Endothelial cell of umbilical vein (primary cell): ENCODE measurements around the gene CLCC1.

Experiments used
- CTCF ChIP-seq, 2 donors: IDR thresholded peaks; 1 replicate in 1 of 2; 2 replicates in 1 of 2; pipeline ENCODE4 v1.5.1; 2011; ENCODE audit warnings: low read length in 2 of 2, mild to moderate bottlenecking in 2 of 2, moderate library complexity in 2 of 2, control low read depth in 1 of 2, inconsistent platforms in 1 of 2, low read depth in 1 of 2; ENCODE audit not compliant: insufficient read depth in 1 of 2; ENCODE audit errors: extremely low read depth in 1 of 2
- EZH2 ChIP-seq: IDR thresholded peaks from 2 replicates; pipeline ENCODE4 v1.6.1; 2012; ENCODE audit warnings: borderline replicate concordance, low read depth, mild to moderate bottlenecking, moderate library complexity, low read length, inconsistent platforms; ENCODE audit not compliant: severe bottlenecking
- FOS ChIP-seq: IDR thresholded peaks from 2 replicates; pipeline ENCODE4 v1.6.1; 2011; ENCODE audit warnings: mild to moderate bottlenecking, low read length, moderate library complexity, borderline replicate concordance; ENCODE audit not compliant: insufficient read depth
- MAX ChIP-seq: IDR thresholded peaks from 2 replicates; pipeline ENCODE4 v1.6.1; 2011; ENCODE audit not compliant: insufficient read depth, insufficient read length
- POLR2A ChIP-seq: IDR thresholded peaks from 2 replicates; pipeline ENCODE4 v1.6.1; 2012; ENCODE audit warnings: low read depth, mild to moderate bottlenecking, control low read depth, low read length
- POLR2AphosphoS5 ChIP-seq: IDR thresholded peaks from 2 replicates; pipeline ENCODE4 v1.6.1; 2012; ENCODE audit warnings: low read depth, mild to moderate bottlenecking, control low read depth, low read length, moderate library complexity; ENCODE audit not compliant: insufficient read depth

DNA sequence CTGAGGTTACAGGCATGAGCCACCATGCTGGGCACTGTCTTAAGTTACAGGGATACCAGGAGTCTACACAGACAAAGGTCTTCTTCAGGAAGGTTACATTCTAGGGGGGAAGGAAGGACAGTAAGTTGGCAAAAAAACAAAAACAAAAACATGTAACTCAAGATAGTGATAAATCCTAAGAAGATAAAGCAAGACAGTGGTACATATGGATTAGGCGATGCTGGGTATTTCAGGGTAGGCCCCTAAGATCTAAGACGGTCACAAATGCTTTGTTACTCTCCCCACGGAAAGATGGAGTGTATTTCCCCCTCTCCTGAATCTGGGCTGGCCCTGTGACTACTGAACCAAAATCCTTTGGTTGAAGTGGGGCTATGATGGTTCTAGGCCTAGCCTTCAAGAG lies 8.2 kb downstream of the CLCC1 start:
- TF ChIP-seq POLR2A (no peak), MAX (no peak), CTCF (IDR thresholded peaks at IDR 0.05; ENCODE audit: extremely low read depth in 1 of 2, insufficient read depth in 1 of 2, low read depth in 1 of 2, low read length in 2 of 2) (no peak), EZH2 (no peak), FOS (no peak), POLR2AphosphoS5 (no peak)
